ENCODE data around the gene TLK2. TPM values are rescaled to one million over a fixed set of nuclear protein-coding genes. Genes with fewer than 3 reads are reported as not detected.

Gene TLK2
- total and polyA plus RNA-seq, 8 donors = 6.2 to 19.3 (median 13.3) TPM

GRCh38 chr17:62656446-62656845 is 177.8 kb downstream of the TLK2 start:
- ATAC-seq = no peak
- Histone ChIP-seq H3K27ac (no peak overlapping the region), H3K27me3 (no peaks in the 10 kb centered on the region), H3K36me3 (no peaks in the 10 kb centered on the region), H3K9me3 (no peaks in the 10 kb centered on the region), H3K4me1 (no peaks in the 10 kb centered on the region), H3K4me3 (no peak overlapping the region)
- TF ChIP-seq CTCF (IDR thresholded peaks at IDR 0.05) = no peak
- no peak for FAIRE-seq
- DNase-seq = no peak
- intact Hi-C loops (cut with DNase I) = no loop called here
- 24 to 43% methylated on average over 1 of the region's 1 CpG for WGBS, 2 donors

GRCh38 chr17:62657145-62657665 is 178.6 kb downstream of the TLK2 start:
- no peak for FAIRE-seq
- H3K27me3 ChIP-seq = no peaks in the 10 kb centered on the region
- intact Hi-C loops (cut with DNase I) = no loop called here

DNA sequence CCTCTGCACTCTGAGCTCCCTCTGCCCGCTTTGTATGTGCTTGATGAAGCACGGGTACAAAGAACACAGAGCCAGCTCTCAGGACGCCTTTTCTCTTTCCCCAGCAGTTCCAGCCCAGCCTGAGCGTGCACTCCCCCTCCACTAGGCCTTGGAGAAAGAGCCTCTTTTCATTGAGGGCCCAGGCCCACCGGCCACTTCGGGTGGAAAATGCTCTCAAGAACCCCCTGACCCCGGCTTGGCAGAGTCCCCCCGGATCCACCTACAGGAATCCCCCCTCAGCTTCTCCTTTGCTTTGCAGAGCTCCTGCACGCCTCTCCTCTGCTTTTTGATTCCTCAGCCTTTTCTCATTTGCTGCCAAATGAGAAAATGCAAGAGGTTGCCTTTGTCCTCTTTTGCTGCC is 179.1 kb downstream of the TLK2 start:
- Histone ChIP-seq H3K27ac (no peak overlapping the region), H3K9me3 (no peaks in the 10 kb centered on the region), H3K36me3 (no peaks in the 10 kb centered on the region), H3K27me3 (no peaks in the 10 kb centered on the region), H3K4me3 (no peak overlapping the region), H3K4me1 (no peaks in the 10 kb centered on the region)
- no peak for FAIRE-seq
- TF ChIP-seq CTCF (IDR thresholded peaks at IDR 0.05) = no peak
- WGBS, 2 donors = 79 to 80% methylated on average over 9 of the region's 9 CpGs
- no peak for ATAC-seq
- no peak for DNase-seq
- intact Hi-C loops (cut with DNase I) = no loop called here

More at GRCh38 chr17:62657145-62657665, 178.6 kb downstream of the TLK2 start:
- H3K27ac ChIP-seq = no peak overlapping the region
- WGBS, 2 donors = 81 to 93% methylated on average over 3 of the region's 3 CpGs
- TF ChIP-seq CTCF (IDR thresholded peaks at IDR 0.05) = no peak
- H3K4me3 ChIP-seq = no peak overlapping the region
- H3K4me1 ChIP-seq = no peaks in the 10 kb centered on the region
- no peak for ATAC-seq
- H3K36me3 ChIP-seq = no peaks in the 10 kb centered on the region
- no peaks in the 10 kb centered on the region for H3K9me3 ChIP-seq
- no peak for DNase-seq

DNA sequence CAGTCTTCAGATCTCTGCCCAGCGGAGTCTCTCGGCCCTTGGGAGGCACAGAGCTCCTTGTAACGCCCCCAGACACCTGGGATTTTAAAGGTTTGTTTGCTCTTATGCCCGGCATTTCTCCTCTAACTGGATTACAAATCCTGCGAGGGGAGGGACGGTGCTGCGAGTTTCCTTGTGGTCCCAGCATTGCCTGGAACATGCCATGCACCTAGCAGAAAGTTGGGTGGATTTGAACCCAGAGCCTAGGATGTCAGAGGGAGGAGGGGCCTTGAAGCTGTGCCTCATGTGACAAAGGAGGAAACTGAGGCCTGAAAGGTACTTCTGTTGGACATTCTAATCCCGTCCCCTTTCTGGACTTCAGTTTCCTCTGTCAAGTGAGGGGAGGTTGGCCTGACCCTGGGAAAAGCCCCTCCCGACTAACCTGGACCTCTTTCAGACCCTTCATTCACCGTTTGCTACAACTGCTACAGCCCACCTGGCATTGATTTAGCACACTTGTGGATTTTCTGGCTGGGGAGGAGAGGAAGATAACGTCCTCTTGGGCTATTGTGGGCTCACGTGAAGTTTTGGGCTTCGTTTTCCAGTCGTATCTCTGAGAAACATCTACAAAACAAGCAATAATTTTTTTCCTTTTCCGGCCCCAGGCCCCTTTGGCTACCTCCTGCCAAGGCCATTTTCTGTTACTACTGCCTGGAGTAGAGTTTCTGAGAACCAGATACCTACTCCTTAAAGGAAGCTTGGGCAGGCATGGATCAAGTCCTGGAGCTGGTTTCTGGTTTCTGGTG is 179.7 kb downstream of the TLK2 start:
- Histone ChIP-seq H3K27ac (no peak overlapping the region), H3K36me3 (no peaks in the 10 kb centered on the region), H3K27me3 (no peaks in the 10 kb centered on the region), H3K4me3 (no peak overlapping the region), H3K9me3 (no peaks in the 10 kb centered on the region), H3K4me1 (no peaks in the 10 kb centered on the region)
- intact Hi-C loops (cut with DNase I) = no loop called here
- DNase-seq (no peak), FAIRE-seq (no peak), ATAC-seq (no peak)
- TF ChIP-seq CTCF (IDR thresholded peaks at IDR 0.05) = no peak
- WGBS, 2 donors = 65 to 74% methylated on average over 15 of the region's 15 CpGs

- Histone ChIP-seq H3K9me3 (no peaks in the 10 kb centered on the region), H3K27ac (no peak overlapping the region), H3K4me3 (no peak overlapping the region), H3K27me3 (no peaks in the 10 kb centered on the region), H3K4me1 (no peaks in the 10 kb centered on the region), H3K36me3 (no peaks in the 10 kb centered on the region)
- WGBS, 2 donors = 80 to 85% methylated on average over 2 of the region's 2 CpGs
- no peak for ATAC-seq
- FAIRE-seq = no peak
- DNase-seq = no peak
- intact Hi-C loops (cut with DNase I) = no loop called here
- no peak for TF ChIP-seq CTCF (IDR thresholded peaks at IDR 0.05)
Measured at GRCh38 chr17:62660629-62661118, 182.0 kb downstream of the TLK2 start.
